HCT116 (cell line): ENCODE measurements around the gene TFF2.

Experiments used
- CEBPB ChIP-seq: IDR thresholded peaks from 2 replicates; pipeline ENCODE4 v1.6.1; 2012; ENCODE audit warnings: low read depth
- POLR2A ChIP-seq: IDR thresholded peaks from 2 replicates; pipeline ENCODE4 v1.7.0; 2011; ENCODE audit warnings: borderline replicate concordance; ENCODE audit not compliant: insufficient read depth, insufficient read length; ENCODE audit errors: extremely low read depth
- POLR2AphosphoS5 ChIP-seq: IDR thresholded peaks from 2 replicates; pipeline ENCODE4 v1.6.1; 2011; ENCODE audit warnings: mild to moderate bottlenecking, low read depth, low read length, moderate library complexity
- ZFX ChIP-seq: fragments of 450-650 bp; IDR thresholded peaks from 2 replicates; pipeline ENCODE4 v1.6.1; 2017
- ZNF274 ChIP-seq: fragments of 200-500 bp; sonication (Bioruptor generic); IDR thresholded peaks from 2 replicates; pipeline ENCODE4 v1.6.1; 2014; ENCODE audit warnings: mild to moderate bottlenecking, low read depth, low read length, inconsistent platforms
- TF ChIP-seq, protein P1 (sequence below), 3 experiments: fragments of 200-600 bp in 1 of 3; sonication (generic) in 1 of 3; IDR thresholded peaks in 2 of 3; conservative IDR thresholded peaks in 1 of 3; 2 replicates each; pipeline ENCODE4 v1.5.1; 2012 to 2017; ENCODE audit warnings: low read depth in 2 of 3, low read length in 2 of 3, antibody characterized with exemption in 1 of 3, borderline replicate concordance in 1 of 3, control low read depth in 1 of 3, mild to moderate bottlenecking in 1 of 3, mixed read lengths in 1 of 3, mixed run types in 1 of 3, moderate library complexity in 1 of 3; ENCODE audit not compliant: insufficient read depth in 1 of 3

- TF ChIP-seq POLR2AphosphoS5 (no peak), ZFX (no peak), CEBPB (no peak), ZNF274 (no peak), POLR2A (no peak)
- TF ChIP-seq, protein P1, sequence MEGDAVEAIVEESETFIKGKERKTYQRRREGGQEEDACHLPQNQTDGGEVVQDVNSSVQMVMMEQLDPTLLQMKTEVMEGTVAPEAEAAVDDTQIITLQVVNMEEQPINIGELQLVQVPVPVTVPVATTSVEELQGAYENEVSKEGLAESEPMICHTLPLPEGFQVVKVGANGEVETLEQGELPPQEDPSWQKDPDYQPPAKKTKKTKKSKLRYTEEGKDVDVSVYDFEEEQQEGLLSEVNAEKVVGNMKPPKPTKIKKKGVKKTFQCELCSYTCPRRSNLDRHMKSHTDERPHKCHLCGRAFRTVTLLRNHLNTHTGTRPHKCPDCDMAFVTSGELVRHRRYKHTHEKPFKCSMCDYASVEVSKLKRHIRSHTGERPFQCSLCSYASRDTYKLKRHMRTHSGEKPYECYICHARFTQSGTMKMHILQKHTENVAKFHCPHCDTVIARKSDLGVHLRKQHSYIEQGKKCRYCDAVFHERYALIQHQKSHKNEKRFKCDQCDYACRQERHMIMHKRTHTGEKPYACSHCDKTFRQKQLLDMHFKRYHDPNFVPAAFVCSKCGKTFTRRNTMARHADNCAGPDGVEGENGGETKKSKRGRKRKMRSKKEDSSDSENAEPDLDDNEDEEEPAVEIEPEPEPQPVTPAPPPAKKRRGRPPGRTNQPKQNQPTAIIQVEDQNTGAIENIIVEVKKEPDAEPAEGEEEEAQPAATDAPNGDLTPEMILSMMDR (IDR thresholded peaks at IDR 0.05 in 2 of 3, conservative IDR thresholded peaks at IDR 0.05 in 1 of 3; ENCODE audit: borderline replicate concordance in 1 of 3, insufficient read depth in 1 of 3, low read depth in 2 of 3, low read length in 2 of 3) = no peak
Observed at GRCh38 chr21:42387164-42387563, 36.4 kb upstream of the TFF2 start.
